Endothelial cell of umbilical vein (primary cell): Measurements from ENCODE around the gene CST8. TPM values are rescaled to one million over a fixed set of nuclear protein-coding genes. Genes with fewer than 3 reads are reported as not detected.

Experiments
- BruUV-seq: library from RNA; stranded (reverse); fragments of 400-500 nt; replicated peaks from 2 replicates; lab custom pipeline; 2021; lab: Mats Ljungman, UMichigan
- CTCF ChIA-PET: fragments of 300-600, 350-600 bp; sonication (Branson Sonifier 250); formaldehyde crosslinking; loops from one replicate; lab custom pipeline; 2021; ENCODE audit warnings: antibody characterized with exemption, inconsistent platforms; lab: Charles Lee
- POLR2A ChIA-PET: fragments of 300-600, 350-600 bp; sonication (Branson Sonifier 250); formaldehyde crosslinking; loops from one replicate; lab custom pipeline; 2021; ENCODE audit warnings: antibody characterized with exemption, inconsistent platforms; lab: Charles Lee
- DNase-seq: peaks from one replicate; pipeline ENCODE4 v3.0.0-alpha.2; 2011; ENCODE audit warnings: low read depth, low spot score
- FAIRE-seq: peaks from 2 replicates; lab custom pipeline; 2011; peaks lifted over from hg19 to GRCh38; lab: Jason Lieb, UNC
- H2AFZ ChIP-seq: 2 replicates; pipeline ENCODE4 v1.6.0; 2012; ENCODE audit warnings: low read depth, low read length, control low read depth, inconsistent platforms
- H3K27ac ChIP-seq: 2 replicates; pipeline ENCODE4 v1.5.1; 2011; ENCODE audit warnings: low read depth, mild to moderate bottlenecking, control low read depth, low read length, moderate library complexity; ENCODE audit not compliant: insufficient read depth
- H3K27me3 ChIP-seq, 2 experiments: 2 replicates each; pipeline versions ENCODE4 v1.6.0 to v1.6.1; 2011; ENCODE audit warnings: low read length in 2 of 2, mixed read lengths in 1 of 2; ENCODE audit not compliant: control insufficient read depth in 2 of 2, insufficient read depth in 2 of 2
- H3K36me3 ChIP-seq, 2 experiments: 2 replicates in 1 of 2; 3 replicates in 1 of 2; pipeline ENCODE4 v1.5.1; 2011; ENCODE audit warnings: low read length in 2 of 2, mild to moderate bottlenecking in 1 of 2, moderate library complexity in 1 of 2; ENCODE audit not compliant: control insufficient read depth in 2 of 2, insufficient read depth in 2 of 2; ENCODE audit errors: extremely low read depth in 1 of 2
- H3K4me1 ChIP-seq: 3 replicates; pipeline ENCODE4 v1.5.1; 2011; ENCODE audit warnings: mild to moderate bottlenecking, low read length; ENCODE audit not compliant: control insufficient read depth, insufficient read depth; ENCODE audit errors: extremely low read depth
- H3K4me2 ChIP-seq: 2 replicates; pipeline ENCODE4 v1.6.1; 2011; ENCODE audit warnings: low read length, control low read depth, mixed read lengths; ENCODE audit not compliant: insufficient read depth
- H3K4me3 ChIP-seq, 3 experiments: fragments of 200-600 bp in 1 of 3; sonication (generic), shearing (Covaris generic) in 1 of 3; replicated peaks in 1 of 3; 2 replicates each; pipeline ENCODE4 v1.5.1; 2011 to 2016; ENCODE audit warnings: control low read depth in 3 of 3, low read length in 3 of 3, mild to moderate bottlenecking in 2 of 3, inconsistent platforms in 1 of 3, low read depth in 1 of 3, moderate library complexity in 1 of 3; ENCODE audit not compliant: insufficient read depth in 1 of 3
- H3K79me2 ChIP-seq: 2 replicates; pipeline ENCODE4 v1.6.0; 2012; ENCODE audit warnings: low read length, inconsistent platforms; ENCODE audit not compliant: control insufficient read depth, insufficient read depth
- H3K9ac ChIP-seq: replicated peaks from 2 replicates; pipeline ENCODE3; 2011; ENCODE audit warnings: low read length, control low read depth; ENCODE audit not compliant: insufficient read depth; ENCODE audit errors: extremely low read depth
- H3K9me1 ChIP-seq: replicated peaks from 3 replicates; pipeline ENCODE4 v1.6.0; 2011; ENCODE audit warnings: mild to moderate bottlenecking, low read length; ENCODE audit not compliant: control insufficient read depth, insufficient read depth; ENCODE audit errors: extremely low read depth
- H3K9me3 ChIP-seq: replicated peaks from 2 replicates; pipeline ENCODE4 v1.5.1; 2012; ENCODE audit warnings: low read length, inconsistent platforms; ENCODE audit not compliant: control insufficient read depth, insufficient read depth
- H4K20me1 ChIP-seq: replicated peaks from 2 replicates; pipeline ENCODE3; 2011; ENCODE audit warnings: mild to moderate bottlenecking, low read length; ENCODE audit not compliant: control insufficient read depth, insufficient read depth; ENCODE audit errors: extremely low read depth
- EZH2 ChIP-seq: IDR thresholded peaks from 2 replicates; pipeline ENCODE4 v1.6.1; 2012; ENCODE audit warnings: borderline replicate concordance, low read depth, mild to moderate bottlenecking, moderate library complexity, low read length, inconsistent platforms; ENCODE audit not compliant: severe bottlenecking
- FOS ChIP-seq: IDR thresholded peaks from 2 replicates; pipeline ENCODE4 v1.6.1; 2011; ENCODE audit warnings: mild to moderate bottlenecking, low read length, moderate library complexity, borderline replicate concordance; ENCODE audit not compliant: insufficient read depth
- GATA2 ChIP-seq: IDR thresholded peaks from 2 replicates; pipeline ENCODE4 v1.7.0; 2011; ENCODE audit warnings: low read depth, mild to moderate bottlenecking, moderate library complexity, mixed read lengths, low read length; ENCODE audit not compliant: insufficient read length, insufficient read depth
- JUN ChIP-seq: IDR thresholded peaks from 2 replicates; pipeline ENCODE4 v1.6.1; 2011; ENCODE audit warnings: borderline replicate concordance, low read depth; ENCODE audit not compliant: insufficient read length, insufficient read depth
- MYC ChIP-seq: IDR thresholded peaks from one replicate; pipeline ENCODE4 v1.6.1; 2011; ENCODE audit warnings: mild to moderate bottlenecking, low read depth, low read length
- POLR2A ChIP-seq: IDR thresholded peaks from 2 replicates; pipeline ENCODE4 v1.6.1; 2012; ENCODE audit warnings: low read depth, mild to moderate bottlenecking, control low read depth, low read length
- POLR2AphosphoS5 ChIP-seq: IDR thresholded peaks from 2 replicates; pipeline ENCODE4 v1.6.1; 2012; ENCODE audit warnings: low read depth, mild to moderate bottlenecking, control low read depth, low read length, moderate library complexity; ENCODE audit not compliant: insufficient read depth
- dilution Hi-C: fragments of 300-500 bp; cut with MboI; formaldehyde crosslinking; loops from one replicate; pipeline ENCODE4 v1.15.0; 2019; ENCODE audit warnings: low sequenced_read_pairs; ENCODE audit not compliant: extremely low pct_ligation_motif_present
- intact Hi-C: fragments of 100-400 bp; cut with micrococcal nuclease; formaldehyde crosslinking; loops from one replicate; pipeline ENCODE4 v1.10.0; 2022
- polyA plus RNA-seq, 4 experiments: library from polyadenylated mRNA; depleted of rRNA in 3 of 4; stranded (reverse) in 3 of 4; unstranded in 1 of 4; fragments of >200 nt; gene quantifications; 2 replicates each; pipeline versions ENCODE4 v1.2.1 to v1.2.3, GENCODE V29; 2011 to 2012; ENCODE audit warnings: missing spikeins in 1 of 4
- total RNA-seq: library from RNA; stranded (reverse); gene quantifications from 2 replicates; pipeline ENCODE4 v1.2.3, GENCODE V29; 2021
- TF ChIP-seq, protein P1 (sequence below), 2 donors: IDR thresholded peaks; 1 replicate in 1 of 2; 2 replicates in 1 of 2; pipeline ENCODE4 v1.5.1; 2011; ENCODE audit warnings: low read length in 2 of 2, mild to moderate bottlenecking in 2 of 2, moderate library complexity in 2 of 2, control low read depth in 1 of 2, inconsistent platforms in 1 of 2, low read depth in 1 of 2; ENCODE audit not compliant: insufficient read depth in 1 of 2; ENCODE audit errors: extremely low read depth in 1 of 2
- TF ChIP-seq, protein P2 (sequence below): IDR thresholded peaks from 2 replicates; pipeline ENCODE4 v1.6.1; 2011; ENCODE audit not compliant: insufficient read depth, insufficient read length

The CST8 gene
- total and polyA plus RNA-seq, 2 donors (not counting 3 experiments of a cell fraction or from before 2014, with no cell fraction given): not detected

DNA sequence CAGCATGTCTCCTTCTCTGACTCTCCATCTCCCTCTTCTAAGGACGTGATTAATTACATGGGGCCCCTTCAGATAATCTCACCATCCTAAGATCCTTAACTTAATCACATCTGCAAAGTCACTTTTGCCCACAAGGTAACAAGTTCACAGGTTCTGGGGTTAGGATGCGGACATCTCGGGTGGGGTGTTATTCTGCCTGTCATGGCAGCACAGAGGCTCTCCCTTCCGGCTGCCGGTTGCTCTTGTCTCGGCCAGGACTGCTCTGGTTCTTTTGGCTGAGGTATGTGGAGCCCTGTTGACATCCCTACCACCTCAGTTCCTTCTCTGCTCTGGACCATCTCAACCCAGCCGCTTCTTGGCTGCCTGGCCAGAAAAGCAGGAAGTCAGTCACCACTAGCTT is 34.0 kb upstream of the CST8 start:
- BruUV-seq: no TSS peak
- H3K79me2 ChIP-seq: no peaks in the 10 kb centered on the region
- no peak overlapping the region for H3K4me2 ChIP-seq
- dilution Hi-C loops (no loop called here), intact Hi-C loops (no loop called here)
- H4K20me1 ChIP-seq: no peaks in the 10 kb centered on the region
- TF ChIP-seq JUN (no peak), GATA2 (no peak), POLR2A (no peak), EZH2 (no peak), POLR2AphosphoS5 (no peak), MYC (no peak), FOS (no peak)
- TF ChIP-seq, protein P1, sequence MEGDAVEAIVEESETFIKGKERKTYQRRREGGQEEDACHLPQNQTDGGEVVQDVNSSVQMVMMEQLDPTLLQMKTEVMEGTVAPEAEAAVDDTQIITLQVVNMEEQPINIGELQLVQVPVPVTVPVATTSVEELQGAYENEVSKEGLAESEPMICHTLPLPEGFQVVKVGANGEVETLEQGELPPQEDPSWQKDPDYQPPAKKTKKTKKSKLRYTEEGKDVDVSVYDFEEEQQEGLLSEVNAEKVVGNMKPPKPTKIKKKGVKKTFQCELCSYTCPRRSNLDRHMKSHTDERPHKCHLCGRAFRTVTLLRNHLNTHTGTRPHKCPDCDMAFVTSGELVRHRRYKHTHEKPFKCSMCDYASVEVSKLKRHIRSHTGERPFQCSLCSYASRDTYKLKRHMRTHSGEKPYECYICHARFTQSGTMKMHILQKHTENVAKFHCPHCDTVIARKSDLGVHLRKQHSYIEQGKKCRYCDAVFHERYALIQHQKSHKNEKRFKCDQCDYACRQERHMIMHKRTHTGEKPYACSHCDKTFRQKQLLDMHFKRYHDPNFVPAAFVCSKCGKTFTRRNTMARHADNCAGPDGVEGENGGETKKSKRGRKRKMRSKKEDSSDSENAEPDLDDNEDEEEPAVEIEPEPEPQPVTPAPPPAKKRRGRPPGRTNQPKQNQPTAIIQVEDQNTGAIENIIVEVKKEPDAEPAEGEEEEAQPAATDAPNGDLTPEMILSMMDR (IDR thresholded peaks at IDR 0.05; ENCODE audit: extremely low read depth in 1 of 2, insufficient read depth in 1 of 2, low read depth in 1 of 2, low read length in 2 of 2): no peak
- TF ChIP-seq, protein P2, sequence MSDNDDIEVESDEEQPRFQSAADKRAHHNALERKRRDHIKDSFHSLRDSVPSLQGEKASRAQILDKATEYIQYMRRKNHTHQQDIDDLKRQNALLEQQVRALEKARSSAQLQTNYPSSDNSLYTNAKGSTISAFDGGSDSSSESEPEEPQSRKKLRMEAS: no peak
- no peaks in the 10 kb centered on the region for H3K36me3 ChIP-seq
- H3K27me3 ChIP-seq: no peaks in the 10 kb centered on the region
- DNase-seq (no peak), FAIRE-seq (no peak)
- no peaks in the 10 kb centered on the region for H3K9me3 ChIP-seq
- H3K4me1 ChIP-seq: no peaks in the 10 kb centered on the region
- no peaks in the 10 kb centered on the region for H3K9me1 ChIP-seq
- H3K4me3 ChIP-seq: no peak overlapping the region
- no peak overlapping the region for H2AFZ ChIP-seq
- no peak overlapping the region for H3K9ac ChIP-seq
- CTCF ChIA-PET: no interaction called here
- POLR2A ChIA-PET: no interaction called here
- no peak overlapping the region for H3K27ac ChIP-seq
